ENCODE results near the gene P4HTM.

Gene P4HTM

DNA sequence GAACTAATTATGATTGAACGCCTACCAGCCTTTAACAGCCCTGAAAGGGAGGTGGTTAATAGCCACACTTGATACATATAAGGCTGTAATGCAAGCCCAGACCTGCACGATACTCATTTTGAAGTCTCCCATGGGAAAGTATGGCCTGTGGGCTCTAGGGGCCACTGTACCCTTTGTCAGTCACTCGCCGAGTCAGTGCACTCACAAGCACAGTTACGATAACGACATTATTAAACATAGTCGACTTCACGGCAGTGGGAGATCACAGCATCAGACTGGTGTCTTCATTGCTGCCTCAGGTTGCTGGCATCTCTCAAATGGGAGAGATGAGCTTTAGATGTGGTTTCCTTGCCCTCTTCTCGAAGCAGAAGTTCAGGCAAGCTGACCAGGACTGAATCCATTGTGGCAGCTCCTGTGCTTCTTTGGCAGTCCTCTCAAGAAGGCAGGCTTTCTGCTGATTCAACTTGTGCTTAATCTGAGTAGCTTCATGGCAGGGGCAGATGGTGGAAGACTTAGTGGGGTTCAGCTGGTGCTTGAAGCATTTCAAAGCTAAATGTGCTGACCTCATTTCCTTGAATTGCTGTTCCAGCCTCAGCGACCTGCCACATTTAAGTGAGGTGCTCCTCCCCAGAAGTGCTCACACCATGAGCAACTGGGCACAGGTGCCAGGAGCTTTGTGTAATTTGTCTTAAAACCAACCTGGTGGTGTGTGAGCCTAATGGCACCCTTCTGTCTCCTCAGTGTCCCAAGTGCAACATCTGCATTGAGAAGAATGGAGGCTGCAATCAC is 15.8 kb upstream of the P4HTM start:
- TF ChIP-seq, protein P1, sequence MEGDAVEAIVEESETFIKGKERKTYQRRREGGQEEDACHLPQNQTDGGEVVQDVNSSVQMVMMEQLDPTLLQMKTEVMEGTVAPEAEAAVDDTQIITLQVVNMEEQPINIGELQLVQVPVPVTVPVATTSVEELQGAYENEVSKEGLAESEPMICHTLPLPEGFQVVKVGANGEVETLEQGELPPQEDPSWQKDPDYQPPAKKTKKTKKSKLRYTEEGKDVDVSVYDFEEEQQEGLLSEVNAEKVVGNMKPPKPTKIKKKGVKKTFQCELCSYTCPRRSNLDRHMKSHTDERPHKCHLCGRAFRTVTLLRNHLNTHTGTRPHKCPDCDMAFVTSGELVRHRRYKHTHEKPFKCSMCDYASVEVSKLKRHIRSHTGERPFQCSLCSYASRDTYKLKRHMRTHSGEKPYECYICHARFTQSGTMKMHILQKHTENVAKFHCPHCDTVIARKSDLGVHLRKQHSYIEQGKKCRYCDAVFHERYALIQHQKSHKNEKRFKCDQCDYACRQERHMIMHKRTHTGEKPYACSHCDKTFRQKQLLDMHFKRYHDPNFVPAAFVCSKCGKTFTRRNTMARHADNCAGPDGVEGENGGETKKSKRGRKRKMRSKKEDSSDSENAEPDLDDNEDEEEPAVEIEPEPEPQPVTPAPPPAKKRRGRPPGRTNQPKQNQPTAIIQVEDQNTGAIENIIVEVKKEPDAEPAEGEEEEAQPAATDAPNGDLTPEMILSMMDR (IDR thresholded peaks at IDR 0.05; ENCODE audit: low read depth, low read length, missing control alignments) = no peak
- Histone ChIP-seq H3K36me3 (replicated peaks) (peaks cover 79% of the 10 kb centered on the region), H3K27me3 (replicated peaks) (no peaks in the 10 kb centered on the region), H3K27ac (no peak overlapping the region), H3K4me3 (ENCODE audit: low read depth, low read length) (no peak overlapping the region)
- no peak for DNase-seq
- in situ Hi-C loops (cut with HindIII; ENCODE audit: low pct_ligation_motif_present, low sequenced_read_pairs) = no loop called here

DNA sequence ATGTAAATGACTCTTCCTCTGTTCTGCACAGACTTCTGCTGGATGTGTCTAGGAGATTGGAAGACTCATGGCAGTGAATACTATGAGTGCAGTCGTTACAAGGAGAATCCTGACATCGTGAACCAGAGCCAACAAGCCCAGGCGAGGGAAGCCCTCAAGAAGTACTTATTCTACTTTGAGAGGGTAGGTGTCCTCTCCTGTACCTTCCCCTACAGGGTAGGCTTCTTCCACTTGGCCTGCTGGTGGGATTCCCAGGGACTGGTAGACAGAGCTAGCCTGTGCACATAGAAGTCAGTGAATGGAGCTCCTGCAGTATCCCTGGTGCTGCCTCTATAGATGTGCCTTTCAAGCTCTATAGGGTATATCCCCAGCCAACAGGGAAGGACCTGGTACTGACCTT is 10.6 kb upstream of the P4HTM start:
- Histone ChIP-seq H3K27ac (no peak overlapping the region), H3K36me3 (replicated peaks) (peaks cover 68% of the 10 kb centered on the region), H3K27me3 (replicated peaks) (no peaks in the 10 kb centered on the region), H3K4me3 (ENCODE audit: low read depth, low read length) (no peak overlapping the region)
- in situ Hi-C loops (cut with HindIII; ENCODE audit: low pct_ligation_motif_present, low sequenced_read_pairs) = no loop called here
- no peak for DNase-seq
- TF ChIP-seq, protein P1 (IDR thresholded peaks at IDR 0.05; ENCODE audit: low read depth, low read length, missing control alignments) = no peak

DNA sequence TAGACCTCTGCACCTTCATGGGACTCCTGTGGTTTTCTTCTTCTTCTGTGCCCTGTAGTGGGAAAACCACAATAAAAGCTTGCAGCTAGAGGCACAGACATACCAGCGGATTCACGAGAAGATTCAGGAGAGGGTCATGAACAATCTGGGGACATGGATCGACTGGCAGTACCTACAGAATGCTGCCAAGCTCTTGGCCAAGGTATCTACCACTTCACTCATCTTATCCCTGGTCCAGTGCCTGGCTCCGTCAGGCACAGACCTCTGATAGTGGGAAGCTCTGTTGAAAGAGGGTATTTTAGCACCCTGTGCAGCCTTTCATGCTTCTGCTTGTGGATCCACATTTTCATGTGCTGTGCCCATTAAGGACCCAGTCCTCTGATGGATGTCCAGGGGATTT is 9.7 kb upstream of the P4HTM start:
- no peak overlapping the region for H3K27ac ChIP-seq

DNA sequence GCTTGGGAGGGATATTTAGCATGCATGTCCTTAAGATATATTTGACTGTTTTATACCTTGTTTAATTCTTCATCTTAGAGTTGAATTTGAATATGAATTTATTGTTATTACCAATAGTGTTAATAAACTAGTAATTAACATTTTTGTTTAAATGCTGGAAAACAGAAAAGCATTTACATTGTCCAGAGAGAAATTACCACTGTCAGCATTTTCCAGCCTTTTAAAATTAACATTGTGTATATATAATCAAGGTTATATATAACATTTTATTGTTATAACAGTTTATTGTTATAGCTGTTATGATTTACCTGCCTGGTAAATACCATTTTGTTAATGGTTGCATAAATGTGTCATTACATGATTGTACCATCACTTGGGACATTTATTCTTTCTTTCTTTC is 8.0 kb upstream of the P4HTM start:
- no peaks in the 10 kb centered on the region for H3K27me3 ChIP-seq (replicated peaks)
- in situ Hi-C loops (cut with HindIII; ENCODE audit: low pct_ligation_motif_present, low sequenced_read_pairs) = no loop called here
- H3K36me3 ChIP-seq (replicated peaks) = peaks cover 52% of the 10 kb centered on the region
- DNase-seq = no peak
- H3K4me3 ChIP-seq (ENCODE audit: low read depth, low read length) = no peak overlapping the region
- TF ChIP-seq, protein P1 (IDR thresholded peaks at IDR 0.05; ENCODE audit: low read depth, low read length, missing control alignments) = no peak
- no peak overlapping the region for H3K27ac ChIP-seq

More for the DNA sequence above, 9.7 kb upstream of the P4HTM start:
- H3K27me3 ChIP-seq (replicated peaks) = no peaks in the 10 kb centered on the region
- in situ Hi-C loops (cut with HindIII; ENCODE audit: low pct_ligation_motif_present, low sequenced_read_pairs) = no loop called here
- TF ChIP-seq, protein P1 (IDR thresholded peaks at IDR 0.05; ENCODE audit: low read depth, low read length, missing control alignments) = no peak
- H3K36me3 ChIP-seq (replicated peaks) = peaks cover 63% of the 10 kb centered on the region
- H3K4me3 ChIP-seq (ENCODE audit: low read depth, low read length) = no peak overlapping the region
- DNase-seq = no peak

DNA sequence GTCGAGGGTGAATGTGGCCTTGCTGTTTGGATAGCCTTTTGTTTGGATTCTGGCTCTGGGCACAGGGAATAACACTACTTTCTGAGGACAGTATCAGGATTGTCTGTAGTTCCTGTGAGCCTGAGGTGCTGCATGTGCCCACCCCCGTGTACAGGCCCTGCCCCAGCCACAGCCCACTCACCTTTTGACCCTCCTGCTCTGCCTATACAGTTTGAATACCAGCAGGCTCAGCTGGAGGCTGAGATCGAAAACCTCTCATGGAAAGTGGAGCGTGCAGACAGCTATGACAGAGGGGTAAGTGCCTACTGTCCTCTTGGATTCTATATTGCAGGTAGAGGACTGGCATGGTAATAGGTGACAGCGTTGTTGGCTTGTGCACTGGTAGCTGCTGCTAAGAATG is 7.4 kb upstream of the P4HTM start:
- in situ Hi-C loops (cut with HindIII; ENCODE audit: low pct_ligation_motif_present, low sequenced_read_pairs) = no loop called here
- no peak for DNase-seq
- TF ChIP-seq, protein P1 (IDR thresholded peaks at IDR 0.05; ENCODE audit: low read depth, low read length, missing control alignments) = no peak

DNA sequence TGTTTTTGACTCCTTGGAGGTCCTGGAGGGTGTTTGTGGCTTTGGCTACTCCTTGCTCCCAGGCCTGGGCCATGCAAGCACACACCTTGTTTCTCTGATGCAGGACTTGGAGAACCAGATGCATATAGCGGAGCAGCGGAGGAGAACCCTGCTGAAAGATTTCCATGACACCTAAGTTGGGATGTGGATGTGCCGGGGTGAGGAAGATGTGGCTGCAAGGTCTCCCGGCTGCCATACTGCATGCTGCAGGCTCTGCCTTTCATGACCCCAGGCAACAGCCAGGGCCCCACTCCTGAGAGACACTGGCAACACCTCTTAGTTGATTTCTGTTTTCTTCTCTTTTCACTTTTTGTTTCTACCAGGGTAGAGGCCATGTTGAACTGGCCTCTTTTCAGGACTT is 6.9 kb upstream of the P4HTM start:
- in situ Hi-C loops (cut with HindIII; ENCODE audit: low pct_ligation_motif_present, low sequenced_read_pairs) = no loop called here
- Histone ChIP-seq H3K4me3 (ENCODE audit: low read depth, low read length) (no peak overlapping the region), H3K27ac (no peak overlapping the region), H3K36me3 (replicated peaks) (peaks cover 45% of the 10 kb centered on the region), H3K27me3 (replicated peaks) (no peaks in the 10 kb centered on the region)
- DNase-seq = no peak
- TF ChIP-seq, protein P1 (IDR thresholded peaks at IDR 0.05; ENCODE audit: low read depth, low read length, missing control alignments) = no peak

More for the DNA sequence above, 7.4 kb upstream of the P4HTM start:
- no peaks in the 10 kb centered on the region for H3K27me3 ChIP-seq (replicated peaks)
- no peak overlapping the region for H3K4me3 ChIP-seq (ENCODE audit: low read depth, low read length)
- no peak overlapping the region for H3K27ac ChIP-seq
- H3K36me3 ChIP-seq (replicated peaks) = peaks cover 49% of the 10 kb centered on the region

Data from brain microvascular endothelial cell (primary cell).